ENCODE measurements around the gene FRMD5. TPM values are rescaled to one million over a fixed set of nuclear protein-coding genes. Genes with fewer than 3 reads are reported as not detected.
"Not testable (repeated sequence)": the region's sequence is repeated elsewhere in the genome, so short reads cannot be mapped to it uniquely, and the experiment has no call there.

Gene FRMD5
- total RNA-seq, 2 experiments from 2014 or later: 0.12 to 0.21 TPM

DNA sequence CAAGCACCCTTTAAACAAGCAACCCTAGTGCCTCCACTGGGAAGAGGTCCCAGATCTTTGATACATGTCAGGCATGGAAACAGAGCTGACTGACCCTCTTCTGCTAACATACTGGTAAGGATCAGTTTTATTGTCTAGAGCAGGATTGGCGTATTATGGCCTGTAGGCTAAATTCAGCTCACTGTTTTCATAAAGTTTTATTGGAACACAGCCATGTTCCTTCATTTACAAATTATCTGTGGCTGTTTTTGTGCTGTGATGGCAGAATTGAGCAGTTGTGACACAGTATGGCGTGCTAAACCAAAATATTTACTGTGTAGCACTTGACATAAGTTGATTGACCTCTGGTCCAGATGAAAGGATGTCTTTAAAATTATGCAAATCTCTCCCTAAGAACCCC lies 323.2 kb downstream of the FRMD5 start:
- no peak for DNase-seq
- ATAC-seq: no peak
- Mint-ChIP-seq H3K4me3 (no peak overlapping the region), H3K27me3 (no peaks in the 10 kb centered on the region), H3K9me3 (ENCODE audit: low read depth) (no peaks in the 10 kb centered on the region), H3K27ac (no peak overlapping the region), H3K36me3 (peaks cover 46% of the 10 kb centered on the region), H3K4me1 (peaks cover 2% of the 10 kb centered on the region)
- CTCF ChIA-PET: interaction anchor here (1.3 kb wide), 1 partner anchor 11 kb away, joined by 3 read pairs; no protein-coding TSS in a partner anchor

DNA sequence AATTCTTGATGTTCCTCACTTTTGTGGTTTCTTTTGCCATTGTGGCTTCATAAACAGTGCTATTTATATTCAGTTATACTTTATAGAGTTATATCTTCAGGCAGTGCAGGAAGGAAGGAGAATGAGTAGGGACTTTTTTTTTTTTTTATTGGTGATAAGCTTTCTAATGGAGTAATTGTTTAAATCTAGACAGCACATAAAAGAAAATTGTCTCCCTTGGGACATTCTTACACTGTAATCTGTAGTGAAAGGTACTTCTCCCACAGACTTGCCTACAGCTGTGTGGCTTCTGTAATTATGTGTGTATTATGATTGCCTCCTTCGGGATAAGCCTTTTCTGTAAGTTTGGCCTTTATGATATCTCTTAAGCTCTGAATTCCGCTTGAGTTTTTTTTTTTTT lies 326.7 kb downstream of the FRMD5 start:
- no peak for DNase-seq
- Mint-ChIP-seq H3K4me3 (no peak overlapping the region), H3K36me3 (peaks cover 45% of the 10 kb centered on the region), H3K27me3 (no peaks in the 10 kb centered on the region), H3K4me1 (peaks cover 2% of the 10 kb centered on the region), H3K27ac (no peak overlapping the region), H3K9me3 (ENCODE audit: low read depth) (no peaks in the 10 kb centered on the region)
- CTCF ChIA-PET: interaction anchor here (1.1 to 1.5 kb wide), 2 partner anchors 20 to 28 kb away, joined by 3 to 4 read pairs; no protein-coding TSS in a partner anchor
- ATAC-seq: no peak

DNA sequence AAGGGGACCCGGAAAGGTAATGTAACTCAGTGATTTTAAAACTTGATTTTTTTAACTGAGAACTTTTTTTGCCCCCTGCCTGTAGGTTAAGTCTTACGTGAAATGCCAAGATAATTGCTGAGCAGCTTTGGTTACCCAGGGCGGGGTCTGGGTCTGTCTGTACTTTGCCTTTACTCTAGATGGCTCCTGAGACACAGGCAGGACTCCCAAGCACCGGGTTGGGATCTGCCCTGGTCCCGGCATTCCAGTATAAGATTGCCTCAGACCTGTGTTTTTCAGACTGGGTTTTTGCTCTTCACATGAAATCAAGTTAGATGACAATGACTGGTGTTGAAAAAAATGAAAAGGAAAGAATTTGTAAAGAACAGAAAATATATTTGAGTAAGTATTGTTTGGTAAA lies 328.0 kb downstream of the FRMD5 start:
- ATAC-seq: no peak

DNA sequence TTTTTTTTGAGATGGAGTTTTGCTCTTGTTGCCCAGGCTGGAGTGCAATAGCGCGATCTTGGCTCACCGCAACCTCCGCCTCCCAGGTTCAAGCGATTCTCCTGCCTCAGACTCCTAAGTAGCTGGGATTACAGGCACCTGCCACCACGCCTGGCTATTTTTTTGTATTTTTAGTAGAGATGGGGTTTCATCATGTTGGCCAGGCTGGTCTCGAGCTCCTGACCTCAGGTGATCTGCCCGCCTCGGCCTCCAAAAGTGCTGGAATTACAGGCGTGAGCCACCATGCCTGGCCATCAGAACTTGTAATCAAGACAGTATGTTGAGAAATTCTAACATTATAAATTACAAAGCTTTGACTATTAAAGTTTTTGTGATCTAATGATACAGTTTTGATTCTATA lies 328.4 kb downstream of the FRMD5 start:
- H3K4me1 Mint-ChIP-seq; H3K4me3 Mint-ChIP-seq; DNase-seq; H3K27ac Mint-ChIP-seq; H3K9me3 Mint-ChIP-seq (ENCODE audit: low read depth); H3K27me3 Mint-ChIP-seq; ATAC-seq: not testable (repeated sequence)
- H3K36me3 Mint-ChIP-seq: peaks cover 42% of the 10 kb centered on the region
- CTCF ChIA-PET: interaction anchor here (0.7 kb wide), 1 partner anchor 23 kb away, joined by 3 read pairs; no protein-coding TSS in a partner anchor

More for the DNA sequence above, 328.0 kb downstream of the FRMD5 start:
- no peak for DNase-seq
- H3K27ac Mint-ChIP-seq: no peak overlapping the region
- H3K9me3 Mint-ChIP-seq (ENCODE audit: low read depth): no peaks in the 10 kb centered on the region
- no peak overlapping the region for H3K4me3 Mint-ChIP-seq
- peaks cover 41% of the 10 kb centered on the region for H3K36me3 Mint-ChIP-seq
- peaks cover 2% of the 10 kb centered on the region for H3K4me1 Mint-ChIP-seq
- CTCF ChIA-PET: interaction anchor here (0.7 kb wide), 1 partner anchor 24 kb away, joined by 3 read pairs; no protein-coding TSS in a partner anchor
- H3K27me3 Mint-ChIP-seq: no peaks in the 10 kb centered on the region

DNA sequence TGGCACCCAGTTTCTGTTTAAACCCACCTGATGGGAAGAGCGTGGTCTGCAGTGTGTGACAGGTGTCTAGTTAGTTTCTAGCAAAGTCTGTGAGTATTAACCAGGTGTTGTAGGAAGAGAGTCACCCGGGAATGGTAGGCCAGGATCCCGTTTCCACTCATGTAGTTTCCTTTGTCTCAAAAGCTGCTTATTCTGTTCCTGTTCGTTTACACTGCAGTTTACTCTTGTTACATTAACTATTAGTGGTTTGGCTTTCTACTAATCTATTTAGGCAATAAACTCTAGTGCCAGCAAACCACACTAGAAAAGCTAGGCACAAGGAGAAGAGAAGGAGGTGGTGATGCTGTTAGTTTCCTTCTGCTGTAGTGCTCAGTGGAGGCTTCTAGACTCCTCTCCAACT lies 335.5 kb downstream of the FRMD5 start:
- peaks cover 55% of the 10 kb centered on the region for H3K36me3 Mint-ChIP-seq
- DNase-seq: no peak
- CTCF ChIA-PET: interaction anchor here (1.2 kb wide), 1 partner anchor 10 kb away, joined by 3 read pairs; no protein-coding TSS in a partner anchor

DNA sequence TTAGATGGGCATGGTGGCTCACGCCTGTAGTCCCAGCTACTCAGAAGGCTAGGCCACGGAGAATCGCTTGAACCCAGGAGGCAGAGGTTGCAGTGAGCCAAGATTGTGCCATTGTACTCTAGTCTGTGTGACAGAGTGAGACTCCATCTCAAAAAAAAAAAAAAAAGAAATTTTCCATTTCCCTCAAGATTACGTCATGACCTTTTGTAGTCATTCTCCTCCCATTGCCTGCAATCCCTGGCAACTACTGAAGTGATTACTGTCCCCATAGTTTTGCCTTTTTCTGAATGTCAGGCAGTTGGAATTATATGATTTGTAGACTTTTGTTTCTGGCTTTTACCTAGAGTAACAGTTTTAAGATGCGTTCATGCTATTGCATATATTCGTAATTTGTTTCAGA lies 340.3 kb downstream of the FRMD5 start:
- H3K4me1 Mint-ChIP-seq: peaks cover 4% of the 10 kb centered on the region
- H3K27me3 Mint-ChIP-seq: no peaks in the 10 kb centered on the region
- CTCF ChIA-PET: interaction anchor here (1.2 kb wide), 1 partner anchor 21 kb away, joined by 3 read pairs; no protein-coding TSS in a partner anchor
- H3K4me3 Mint-ChIP-seq: no peak overlapping the region
- DNase-seq (no peak), ATAC-seq (no peak)
- H3K9me3 Mint-ChIP-seq (ENCODE audit: low read depth): no peaks in the 10 kb centered on the region
- no peak overlapping the region for H3K27ac Mint-ChIP-seq
- H3K36me3 Mint-ChIP-seq: peaks cover 60% of the 10 kb centered on the region

More for the DNA sequence above, 335.5 kb downstream of the FRMD5 start:
- Mint-ChIP-seq H3K27me3 (no peaks in the 10 kb centered on the region), H3K4me1 (peaks cover 4% of the 10 kb centered on the region), H3K9me3 (ENCODE audit: low read depth) (no peaks in the 10 kb centered on the region), H3K27ac (no peak overlapping the region), H3K4me3 (no peak overlapping the region)
- no peak for ATAC-seq

DNA sequence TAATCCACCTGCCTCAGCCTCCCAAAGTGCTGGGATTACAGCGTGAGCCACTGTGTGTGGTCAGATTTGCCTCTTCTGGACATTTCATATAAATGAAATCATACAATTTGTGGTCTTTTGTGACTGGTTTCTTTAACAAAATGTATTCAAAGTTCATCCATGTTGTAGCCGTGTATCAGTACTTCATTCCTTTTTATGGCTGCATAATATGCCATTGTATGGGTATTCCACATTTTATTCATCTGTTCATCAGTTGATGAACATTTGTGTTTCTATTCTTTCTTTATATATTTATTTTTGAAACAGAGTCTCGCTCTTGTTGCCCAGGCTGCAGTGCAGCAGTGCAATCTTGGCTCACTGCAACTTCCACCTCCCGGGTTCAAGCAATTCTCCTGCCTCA lies 342.5 kb downstream of the FRMD5 start:
- Mint-ChIP-seq H3K27me3 (no peaks in the 10 kb centered on the region), H3K4me3 (no peak overlapping the region), H3K27ac (no peak overlapping the region), H3K9me3 (ENCODE audit: low read depth) (no peaks in the 10 kb centered on the region), H3K36me3 (peaks cover 55% of the 10 kb centered on the region), H3K4me1 (peaks cover 4% of the 10 kb centered on the region)
- CTCF ChIA-PET: no interaction called here
- DNase-seq: no peak
- no peak for ATAC-seq

DNA sequence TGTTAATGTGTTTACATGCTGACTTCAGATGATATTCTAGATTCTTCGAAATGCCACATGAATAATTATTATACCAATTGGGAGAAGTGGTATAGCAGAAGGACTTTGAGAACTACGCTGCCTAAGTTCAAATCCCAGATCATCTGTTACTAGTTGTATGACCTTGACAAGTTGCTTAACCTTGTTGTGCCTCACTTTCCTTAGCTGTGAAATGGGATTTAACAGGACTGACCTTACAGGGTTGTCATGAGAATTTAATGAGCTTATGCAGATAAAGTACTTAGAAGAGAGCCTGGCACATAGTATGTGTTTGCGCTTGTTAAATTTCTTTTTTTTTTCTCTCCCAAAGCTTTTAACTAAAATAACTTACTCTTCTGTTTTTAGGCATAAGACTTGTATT lies 343.8 kb downstream of the FRMD5 start:
- H3K36me3 Mint-ChIP-seq: peaks cover 46% of the 10 kb centered on the region
- H3K4me1 Mint-ChIP-seq: peaks cover 4% of the 10 kb centered on the region
- no peak for ATAC-seq
- no peak overlapping the region for H3K4me3 Mint-ChIP-seq
- no peaks in the 10 kb centered on the region for H3K27me3 Mint-ChIP-seq
- no peak for DNase-seq
- no peaks in the 10 kb centered on the region for H3K9me3 Mint-ChIP-seq (ENCODE audit: low read depth)
- CTCF ChIA-PET: no interaction called here
- H3K27ac Mint-ChIP-seq: no peak overlapping the region

DNA sequence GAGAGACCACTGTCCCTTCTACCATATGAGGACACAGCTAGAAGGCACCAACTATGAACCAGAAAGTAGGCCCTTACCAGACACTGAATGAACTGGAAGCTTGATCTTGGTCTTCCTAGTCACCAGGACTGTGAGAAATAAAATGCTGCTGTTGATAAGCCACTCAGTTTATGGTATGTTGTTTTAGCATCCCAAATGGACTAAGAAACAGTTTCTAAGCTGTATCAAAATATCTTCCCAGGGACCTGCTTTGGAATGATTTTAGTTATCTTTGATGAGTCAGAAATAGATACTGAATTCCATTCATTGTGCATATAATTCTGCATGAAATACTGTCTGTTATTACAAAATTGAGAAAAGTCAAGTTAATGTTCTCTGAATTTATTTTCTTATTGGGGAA lies 349.6 kb downstream of the FRMD5 start:
- H3K4me1 Mint-ChIP-seq: no peaks in the 10 kb centered on the region
- DNase-seq: no peak
- ATAC-seq: no peak
- H3K27ac Mint-ChIP-seq: no peak overlapping the region
- no peaks in the 10 kb centered on the region for H3K27me3 Mint-ChIP-seq
- CTCF ChIA-PET: no interaction called here
- H3K36me3 Mint-ChIP-seq: peaks cover 49% of the 10 kb centered on the region
- H3K4me3 Mint-ChIP-seq: no peak overlapping the region
- no peaks in the 10 kb centered on the region for H3K9me3 Mint-ChIP-seq (ENCODE audit: low read depth)

DNA sequence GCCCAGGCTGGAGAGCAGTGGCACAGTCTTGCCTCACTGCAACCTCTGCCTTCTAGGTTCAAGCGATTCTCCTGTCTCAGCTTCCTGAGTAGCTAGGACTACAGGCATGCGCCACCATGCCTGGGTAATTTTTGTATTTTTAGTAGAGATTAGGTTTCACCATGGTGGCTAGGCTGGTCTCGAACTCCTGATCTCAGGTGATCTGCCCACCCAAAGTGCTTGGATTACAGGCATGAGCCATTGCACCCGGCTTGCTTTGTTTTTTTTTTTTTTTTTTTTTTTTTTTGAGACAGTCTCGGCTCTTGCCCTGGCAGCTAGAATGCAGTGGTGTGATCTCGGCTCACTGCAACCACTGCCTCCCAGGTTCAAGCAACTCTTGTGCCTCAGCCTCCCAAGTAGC lies 362.6 kb downstream of the FRMD5 start:
- CTCF ChIA-PET: interaction anchor here (1.3 kb wide), 1 partner anchor 13 kb away, joined by 3 read pairs; no protein-coding TSS in a partner anchor
- Mint-ChIP-seq H3K36me3 (peaks cover 59% of the 10 kb centered on the region), H3K4me3 (peak overlapping the region; percentile 16), H3K4me1 (peaks cover 49% of the 10 kb centered on the region)
- ATAC-seq; H3K27me3 Mint-ChIP-seq; H3K27ac Mint-ChIP-seq; DNase-seq; H3K9me3 Mint-ChIP-seq (ENCODE audit: low read depth): not testable (repeated sequence)

DNA sequence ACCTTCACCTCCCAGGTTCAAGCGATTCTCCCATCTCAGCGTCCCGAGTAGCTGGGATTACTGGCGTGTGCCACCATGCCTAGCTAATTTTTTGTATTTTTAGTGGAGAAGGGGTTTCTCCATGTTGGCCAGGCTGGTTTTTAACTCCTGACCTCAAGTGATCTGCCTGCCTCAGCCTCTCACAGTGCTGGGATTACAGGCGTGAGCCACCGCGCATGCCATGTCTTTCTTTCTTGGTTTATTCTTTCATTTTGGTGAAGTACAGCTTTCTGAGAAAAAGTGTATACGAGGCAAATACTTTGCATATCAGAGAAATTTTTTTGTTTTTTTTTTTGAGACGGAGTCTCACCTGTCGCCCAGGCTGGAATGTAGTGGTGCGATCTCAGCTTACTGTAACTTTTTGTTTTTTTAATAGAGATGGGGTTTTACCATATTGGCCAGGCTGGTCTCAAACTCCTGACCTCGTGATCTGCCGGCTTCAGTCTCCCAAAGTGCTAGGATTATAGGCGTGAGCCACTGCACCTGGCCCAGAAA lies 363.5 kb downstream of the FRMD5 start:
- Mint-ChIP-seq H3K4me1 (peaks cover 45% of the 10 kb centered on the region), H3K4me3 (peak overlapping the region; percentile 23), H3K27ac (peak overlapping the region; percentile 54), H3K36me3 (peaks cover 57% of the 10 kb centered on the region)
- DNase-seq; H3K27me3 Mint-ChIP-seq; ATAC-seq; H3K9me3 Mint-ChIP-seq (ENCODE audit: low read depth): not testable (repeated sequence)
- CTCF ChIA-PET: interaction anchor here (0.5 to 1.3 kb wide), 3 partner anchors 12 to 718 kb away, joined by 3 read pairs; no protein-coding TSS in a partner anchor

DNA sequence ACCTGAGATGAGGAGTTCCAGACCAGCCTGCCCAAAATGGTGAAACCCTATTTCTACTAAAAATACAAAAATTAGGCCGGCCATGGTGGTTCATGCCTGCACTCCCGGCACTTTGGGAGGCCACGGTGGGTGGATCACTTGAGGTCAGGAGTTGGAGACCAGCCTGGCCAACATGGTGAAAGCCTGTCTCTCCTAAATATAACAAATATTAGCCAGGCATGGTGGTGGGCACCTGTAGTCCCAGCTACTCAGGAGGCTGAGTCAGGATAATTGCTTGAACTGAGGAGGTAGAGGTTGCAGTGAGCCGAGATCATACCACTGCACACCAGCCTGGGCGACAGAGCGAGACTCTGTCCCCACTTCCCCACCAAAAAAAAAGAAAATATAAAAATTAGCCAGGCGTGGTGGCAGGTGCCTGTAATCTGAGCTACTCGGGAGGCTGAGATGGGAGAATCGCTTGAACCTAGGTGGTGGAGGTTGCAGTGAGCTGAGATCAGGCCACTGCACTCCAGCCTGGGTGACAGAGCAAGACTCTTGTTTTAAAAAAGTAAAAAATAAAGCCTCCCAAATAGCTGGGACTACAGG lies 364.3 kb downstream of the FRMD5 start:
- not testable (repeated sequence) for H3K4me3 Mint-ChIP-seq; ATAC-seq; H3K27me3 Mint-ChIP-seq; DNase-seq; H3K27ac Mint-ChIP-seq; H3K9me3 Mint-ChIP-seq (ENCODE audit: low read depth)
- peaks cover 52% of the 10 kb centered on the region for H3K36me3 Mint-ChIP-seq
- CTCF ChIA-PET: interaction anchor here (0.9 kb wide), 1 partner anchor 38 kb away, joined by 3 read pairs; no protein-coding TSS in a partner anchor
- H3K4me1 Mint-ChIP-seq: peaks cover 50% of the 10 kb centered on the region

DNA sequence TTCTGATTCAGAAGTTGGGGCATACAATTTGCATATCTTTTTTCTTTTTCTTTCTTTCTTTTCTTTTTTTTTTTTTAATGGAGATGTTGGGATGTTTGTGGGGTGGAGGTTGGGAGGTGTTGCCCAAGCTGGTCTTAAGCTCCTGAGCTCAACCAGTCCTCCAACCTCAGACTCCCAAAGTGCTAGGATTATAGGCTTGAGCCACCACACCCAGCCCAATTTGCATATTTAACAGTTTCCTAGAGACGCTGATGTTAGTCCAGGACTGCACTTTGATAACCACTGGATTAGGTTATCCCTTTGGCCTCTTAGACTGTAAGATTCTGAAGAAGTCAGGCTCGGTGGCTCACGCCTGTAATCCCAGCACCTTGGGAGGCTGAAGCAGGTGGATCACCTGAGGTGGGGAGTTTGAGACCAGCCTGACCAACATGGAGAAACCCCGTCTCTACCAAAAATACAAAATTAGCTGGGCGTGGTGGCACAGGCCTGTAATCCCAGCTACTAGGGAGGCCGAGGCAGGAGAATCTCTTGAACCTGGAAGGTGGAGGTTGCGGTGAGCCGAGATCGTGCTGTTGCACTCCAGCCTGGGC lies 365.0 kb downstream of the FRMD5 start:
- Mint-ChIP-seq H3K27ac (peak overlapping the region; percentile 50), H3K4me1 (peaks cover 49% of the 10 kb centered on the region), H3K4me3 (peak overlapping the region; percentile 45)

More for the DNA sequence above, 365.0 kb downstream of the FRMD5 start:
- H3K27me3 Mint-ChIP-seq; ATAC-seq; DNase-seq; H3K9me3 Mint-ChIP-seq (ENCODE audit: low read depth); CTCF ChIA-PET: not testable (repeated sequence)
- peaks cover 48% of the 10 kb centered on the region for H3K36me3 Mint-ChIP-seq
